ENCODE data around the gene PATE4. TPM values are rescaled to one million over a fixed set of nuclear protein-coding genes. Genes with fewer than 3 reads are reported as not detected.

Gene PATE4
- total RNA-seq, 2 donors from 2014 or later: 3.1 TPM; not detected in 1

GRCh38 chr11:125886997-125887372, 53.9 kb downstream of the PATE4 start:
- WGBS: 13% methylated on average over 20 of the region's 24 CpGs
- DNase-seq (ENCODE audit: low spot score): peak; percentile 24
- TF ChIP-seq POLR2A (IDR thresholded peaks at IDR 0.05): no peak
- TF ChIP-seq POLR2AphosphoS5 (IDR thresholded peaks at IDR 0.05): no peak
- TF ChIP-seq, protein P1, sequence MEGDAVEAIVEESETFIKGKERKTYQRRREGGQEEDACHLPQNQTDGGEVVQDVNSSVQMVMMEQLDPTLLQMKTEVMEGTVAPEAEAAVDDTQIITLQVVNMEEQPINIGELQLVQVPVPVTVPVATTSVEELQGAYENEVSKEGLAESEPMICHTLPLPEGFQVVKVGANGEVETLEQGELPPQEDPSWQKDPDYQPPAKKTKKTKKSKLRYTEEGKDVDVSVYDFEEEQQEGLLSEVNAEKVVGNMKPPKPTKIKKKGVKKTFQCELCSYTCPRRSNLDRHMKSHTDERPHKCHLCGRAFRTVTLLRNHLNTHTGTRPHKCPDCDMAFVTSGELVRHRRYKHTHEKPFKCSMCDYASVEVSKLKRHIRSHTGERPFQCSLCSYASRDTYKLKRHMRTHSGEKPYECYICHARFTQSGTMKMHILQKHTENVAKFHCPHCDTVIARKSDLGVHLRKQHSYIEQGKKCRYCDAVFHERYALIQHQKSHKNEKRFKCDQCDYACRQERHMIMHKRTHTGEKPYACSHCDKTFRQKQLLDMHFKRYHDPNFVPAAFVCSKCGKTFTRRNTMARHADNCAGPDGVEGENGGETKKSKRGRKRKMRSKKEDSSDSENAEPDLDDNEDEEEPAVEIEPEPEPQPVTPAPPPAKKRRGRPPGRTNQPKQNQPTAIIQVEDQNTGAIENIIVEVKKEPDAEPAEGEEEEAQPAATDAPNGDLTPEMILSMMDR (IDR thresholded peaks at IDR 0.05): no peak
- Histone ChIP-seq H3K27me3 (replicated peaks; ENCODE audit: insufficient read depth) (no peaks in the 10 kb centered on the region), H3K4me1 (replicated peaks) (no peaks in the 10 kb centered on the region), H3K36me3 (no peaks in the 10 kb centered on the region), H3K9me3 (no peaks in the 10 kb centered on the region), H3K4me3 (peak overlapping the region; percentile 62 to 89), H3K27ac (peak overlapping the region; percentile 89 to 94)
- intact Hi-C loops (cut with DNase I): loop anchor here (5.0 kb wide), 1 partner anchor 295 kb away; the partner anchor contains the start of gene STT3A

GRCh38 chr11:125887373-125888324, 54.5 kb downstream of the PATE4 start, which contains the start of gene HYLS1:
Gene HYLS1 (plus strand): TSS chr11:125887668. CDS start chr11:125899369, 11,701 bp downstream.
- TF ChIP-seq POLR2AphosphoS5 (IDR thresholded peaks at IDR 0.05) (peak; percentile 92), POLR2A (IDR thresholded peaks at IDR 0.05) (peak; percentile 59)
- TF ChIP-seq, protein P1 (IDR thresholded peaks at IDR 0.05): peak in 1 of 4 experiments; percentile 50
- intact Hi-C loops (cut with DNase I): loop anchor here (5.0 kb wide), 1 partner anchor 295 kb away; the partner anchor contains the start of gene STT3A
- WGBS: under 1% methylated on average over 33 of the region's 91 CpGs
- peak within 1 kb of the TSS; percentile 89 to 94 for H3K27ac ChIP-seq
- peak; percentile 92 for DNase-seq (ENCODE audit: low spot score)
- no peaks in the 10 kb centered on the region for H3K9me3 ChIP-seq
- peak within 1 kb of the TSS; percentile 62 to 89 for H3K4me3 ChIP-seq
- peaks cover 6% of the 10 kb centered on the region for H3K4me1 ChIP-seq (replicated peaks)
- no peaks in the 10 kb centered on the region for H3K36me3 ChIP-seq
- H3K27me3 ChIP-seq (replicated peaks; ENCODE audit: insufficient read depth): no peaks in the 10 kb centered on the region

Other genes with a start within 250 kb of the PATE4 start
- 100 to 1,000 TPM in 1 of 2 donors, 10 to 100 TPM in 1; 90.1 to 124 TPM for gene STT3A, start 240.5 kb upstream of the PATE4 start, total RNA-seq
- gene CHEK1, start 208.2 kb upstream of the PATE4 start, total RNA-seq: 10 to 100 TPM in 1 of 2 donors, 1 to 10 TPM in 1; 3.2 to 20.3 TPM
- 10 to 100 TPM in 1 of 2 donors, not detected in 1; 10.8 TPM for gene ACRV1, start 152.5 kb upstream of the PATE4 start, total RNA-seq
- 1 to 10 TPM in 1 of 2 donors, not detected in 1; 3.5 TPM for gene PATE1, start 87.0 kb upstream of the PATE4 start, total RNA-seq
- not detected for gene PATE2, start 54.5 kb upstream of the PATE4 start, total RNA-seq
- gene PATE3, start 45.2 kb upstream of the PATE4 start, total RNA-seq: not detected
- 1 to 10 TPM; 4.4 to 6.5 TPM for gene HYLS1, start 54.4 kb downstream of the PATE4 start, total RNA-seq
- gene PUS3, start 69.9 kb downstream of the PATE4 start, total RNA-seq: 10 to 100 TPM in 1 of 2 donors, 1 to 10 TPM in 1; 8.3 to 11.8 TPM
- gene DDX25, start 71.2 kb downstream of the PATE4 start, total RNA-seq: 1 to 10 TPM in 1 of 2 donors, not detected in 1; 9.5 TPM
- 1 to 10 TPM in 1 of 2 donors, under 1 TPM in 1; 0.14 to 1.3 TPM for gene VSIG10L2, start 112.7 kb downstream of the PATE4 start, total RNA-seq
- gene CDON, start 229.6 kb downstream of the PATE4 start, total RNA-seq: 10 to 100 TPM in 1 of 2 donors, 1 to 10 TPM in 1; 9.8 to 26.9 TPM

Measured in prostate gland (tissue), 2 donors.